H1 (cell line): ENCODE results near the gene SHISA7. TPM values are rescaled to one million over a fixed set of nuclear protein-coding genes. Genes with fewer than 3 reads are reported as not detected.

Source experiments
- CTCF ChIA-PET: fragments of 300-600 bp; sonication (Branson Sonifier 250); formaldehyde crosslinking; loops from one replicate; lab custom pipeline; 2021; ENCODE audit not compliant: partially characterized antibody; lab: Charles Lee
- POLR2A ChIA-PET: fragments of 300-600 bp; sonication (Branson Sonifier 250); formaldehyde crosslinking; loops from one replicate; lab custom pipeline; 2021; ENCODE audit warnings: inconsistent platforms; ENCODE audit not compliant: partially characterized antibody; lab: Charles Lee
- DNase-seq, 2 experiments: peaks; one replicate each; pipeline versions ENCODE4 v3.0.0 to v3.0.0-alpha.2; 2010 to 2022; ENCODE audit warnings: low spot score in 2 of 2, low read depth in 1 of 2, mixed read lengths in 1 of 2
- FAIRE-seq: peaks from 2 replicates; lab custom pipeline; 2011; peaks lifted over from hg19 to GRCh38; lab: Jason Lieb, UNC
- H2AFZ ChIP-seq: 2 replicates; pipeline ENCODE4 v1.8.1; 2012; ENCODE audit warnings: low read length, inconsistent platforms
- H2AK5ac ChIP-seq: 2 replicates; pipeline ENCODE4 v1.6.1; 2013; ENCODE audit warnings: low read depth, low read length
- H2BK120ac ChIP-seq: replicated peaks from 2 replicates; pipeline ENCODE3; 2013; ENCODE audit warnings: low read depth, low read length, inconsistent platforms
- H2BK12ac ChIP-seq: 2 replicates; pipeline ENCODE4 v1.6.1; 2013; ENCODE audit warnings: low read depth, low read length
- H2BK15ac ChIP-seq: 2 replicates; pipeline ENCODE4 v1.6.1; 2013; ENCODE audit warnings: low read length
- H2BK20ac ChIP-seq: 2 replicates; pipeline ENCODE4 v1.6.1; 2013; ENCODE audit warnings: low read length
- H2BK5ac ChIP-seq: 2 replicates; pipeline ENCODE4 v1.6.1; 2013; ENCODE audit warnings: low read depth, low read length
- H3K14ac ChIP-seq: 2 replicates; pipeline ENCODE4 v1.6.1; 2013; ENCODE audit warnings: inconsistent platforms; ENCODE audit not compliant: insufficient read length
- H3K18ac ChIP-seq: 2 replicates; pipeline ENCODE4 v1.6.1; 2013; ENCODE audit warnings: low read length; ENCODE audit errors: extremely low read depth
- H3K23ac ChIP-seq: 2 replicates; pipeline ENCODE4 v1.6.1; 2013; ENCODE audit warnings: inconsistent platforms; ENCODE audit not compliant: insufficient read length
- H3K23me2 ChIP-seq: 2 replicates; pipeline ENCODE4 v1.6.1; 2013; ENCODE audit warnings: low read depth, low read length
- H3K27ac ChIP-seq: 2 replicates; pipeline ENCODE4 v1.6.1; 2011; ENCODE audit warnings: low read depth, low read length, inconsistent platforms
- H3K27me3 ChIP-seq, 4 experiments: replicated peaks in 1 of 4; 1 replicate in 1 of 4; 2 replicates in 3 of 4; pipeline versions ENCODE4 v1.6.1 to v1.8.1; 2011 to 2013; ENCODE audit warnings: low read length in 3 of 4, mild to moderate bottlenecking in 3 of 4, inconsistent platforms in 2 of 4, mixed read lengths in 2 of 4, moderate library complexity in 1 of 4; ENCODE audit not compliant: control insufficient read depth in 3 of 4, insufficient read depth in 3 of 4; ENCODE audit errors: extremely low read depth in 1 of 4
- H3K36me3 ChIP-seq, 4 experiments: 2 replicates each; pipeline versions ENCODE4 v1.6.1 to v1.8.1; 2011 to 2013; ENCODE audit warnings: mild to moderate bottlenecking in 4 of 4, low read length in 3 of 4, moderate library complexity in 2 of 4, control low read depth in 1 of 4, inconsistent platforms in 1 of 4; ENCODE audit not compliant: insufficient read depth in 4 of 4, control insufficient read depth in 2 of 4
- H3K4ac ChIP-seq: replicated peaks from 2 replicates; pipeline ENCODE3; 2013; ENCODE audit warnings: low read length, low read depth, mixed read lengths, inconsistent platforms; ENCODE audit not compliant: insufficient read length
- H3K4me1 ChIP-seq, 4 experiments: replicated peaks in 1 of 4; 1 replicate in 1 of 4; 2 replicates in 3 of 4; pipeline versions ENCODE4 v1.6.1 to v1.8.1; 2011 to 2013; ENCODE audit warnings: low read length in 3 of 4, inconsistent platforms in 2 of 4, mixed read lengths in 1 of 4; ENCODE audit not compliant: insufficient read depth in 4 of 4, control insufficient read depth in 3 of 4
- H3K4me2 ChIP-seq, 2 experiments: 2 replicates each; pipeline versions ENCODE4 v1.6.1 to v1.8.1; 2011 to 2013; ENCODE audit warnings: low read depth in 2 of 2, low read length in 2 of 2, control low read depth in 1 of 2, inconsistent platforms in 1 of 2, mild to moderate bottlenecking in 1 of 2; ENCODE audit not compliant: insufficient read depth in 1 of 2
- H3K4me3 ChIP-seq, 4 experiments: fragments of 200-600, 300-600 bp in 1 of 4; sonication (generic), shearing (Covaris generic), sonication (Bioruptor Twin) in 1 of 4; 2 replicates each; pipeline versions ENCODE4 v1.5.1 to v1.8.1; 2011 to 2016; ENCODE audit warnings: low read length in 4 of 4, low read depth in 3 of 4, control low read depth in 2 of 4, inconsistent platforms in 2 of 4, mild to moderate bottlenecking in 2 of 4, mixed read lengths in 1 of 4, moderate library complexity in 1 of 4; ENCODE audit not compliant: insufficient read depth in 2 of 4; ENCODE audit errors: extremely low read depth in 1 of 4
- H3K56ac ChIP-seq: replicated peaks from 2 replicates; pipeline ENCODE3; 2013; ENCODE audit warnings: low read depth, mild to moderate bottlenecking, mixed read lengths, low read length, inconsistent platforms; ENCODE audit not compliant: insufficient read length
- H3K79me1 ChIP-seq: 2 replicates; pipeline ENCODE4 v1.6.1; 2013; ENCODE audit warnings: low read depth, low read length, control low read depth
- H3K79me2 ChIP-seq, 2 experiments: 2 replicates each; pipeline versions ENCODE4 v1.6.1 to v1.8.1; 2012 to 2013; ENCODE audit warnings: low read length in 2 of 2, mild to moderate bottlenecking in 2 of 2, inconsistent platforms in 1 of 2; ENCODE audit not compliant: insufficient read depth in 2 of 2, control insufficient read depth in 1 of 2
- H3K9ac ChIP-seq, 4 experiments: replicated peaks in 1 of 4; 1 replicate in 1 of 4; 2 replicates in 3 of 4; pipeline versions ENCODE4 v1.6.1 to v1.8.1; 2011 to 2013; ENCODE audit warnings: low read depth in 3 of 4, low read length in 3 of 4, control low read depth in 2 of 4, mild to moderate bottlenecking in 2 of 4, moderate library complexity in 2 of 4, inconsistent platforms in 1 of 4; ENCODE audit errors: extremely low read depth in 1 of 4
- H3K9me3 ChIP-seq, 2 experiments: 2 replicates each; pipeline versions ENCODE4 v1.6.1 to v1.8.1; 2012 to 2013; ENCODE audit warnings: mild to moderate bottlenecking in 2 of 2, moderate library complexity in 2 of 2, control low read depth in 1 of 2, inconsistent platforms in 1 of 2, low read depth in 1 of 2, low read length in 1 of 2, mixed read lengths in 1 of 2; ENCODE audit not compliant: insufficient read depth in 2 of 2
- H4K20me1 ChIP-seq, 2 experiments: replicated peaks in 1 of 2; 2 replicates each; pipeline versions ENCODE3 to v1.8.1; 2011 to 2013; ENCODE audit warnings: inconsistent platforms in 2 of 2, low read length in 2 of 2, mild to moderate bottlenecking in 1 of 2; ENCODE audit not compliant: insufficient read depth in 2 of 2, control insufficient read depth in 1 of 2
- H4K5ac ChIP-seq: 2 replicates; pipeline ENCODE4 v1.6.1; 2013; ENCODE audit warnings: low read length, low read depth, mixed read lengths, inconsistent platforms; ENCODE audit not compliant: insufficient read length
- H4K8ac ChIP-seq: 2 replicates; pipeline ENCODE4 v1.8.0; 2013; ENCODE audit warnings: mild to moderate bottlenecking, moderate library complexity, low read length, inconsistent platforms; ENCODE audit not compliant: insufficient read depth; ENCODE audit errors: extremely low read depth
- H4K91ac ChIP-seq: replicated peaks from 2 replicates; pipeline ENCODE3; 2013; ENCODE audit warnings: low read length, mixed read lengths, inconsistent platforms; ENCODE audit not compliant: insufficient read length
- CBX5 ChIP-seq: fragments of 300-800, 300-1000 bp; sonication (generic); IDR thresholded peaks from 2 replicates; pipeline ENCODE4 v1.7.1; 2016; ENCODE audit warnings: antibody characterized with exemption, low read length, low read depth
- CTBP2 ChIP-seq: IDR thresholded peaks from 2 replicates; pipeline ENCODE4 v1.7.0; 2011; ENCODE audit warnings: borderline replicate concordance, mild to moderate bottlenecking, moderate library complexity, mixed read lengths, low read length; ENCODE audit not compliant: insufficient read depth, insufficient read length
- GABPA ChIP-seq: IDR thresholded peaks from 2 replicates; pipeline ENCODE4 v1.6.1; 2011; ENCODE audit warnings: mild to moderate bottlenecking, low read length, moderate library complexity, borderline replicate concordance; ENCODE audit not compliant: insufficient read depth
- GTF2F1 ChIP-seq: IDR thresholded peaks from 2 replicates; pipeline ENCODE4 v1.6.1; 2012; ENCODE audit warnings: low read depth, low read length, improper control_type of control experiment, borderline replicate concordance
- POLR2AphosphoS5 ChIP-seq: IDR thresholded peaks from 2 replicates; pipeline ENCODE4 v1.6.1; 2011; ENCODE audit warnings: low read depth, low read length
- POU5F1 ChIP-seq: IDR thresholded peaks from 2 replicates; pipeline ENCODE4 v1.6.1; 2011; ENCODE audit warnings: low read depth, mild to moderate bottlenecking, low read length, moderate library complexity
- RBBP5 ChIP-seq: IDR thresholded peaks from 2 replicates; pipeline ENCODE4 v1.7.1; 2012; ENCODE audit warnings: low read depth, mild to moderate bottlenecking, inconsistent platforms, low read length, moderate library complexity, borderline replicate concordance
- SRF ChIP-seq: IDR thresholded peaks from 2 replicates; pipeline ENCODE4 v1.6.1; 2011; ENCODE audit warnings: mild to moderate bottlenecking, low read depth, low read length, moderate library complexity
- SUZ12 ChIP-seq: fragments of 200-600 bp; sonication (generic); IDR thresholded peaks from 2 replicates; pipeline ENCODE4 v1.6.1; 2012; ENCODE audit warnings: mild to moderate bottlenecking, inconsistent platforms, low read length, moderate library complexity, mixed read lengths
- TAF1 ChIP-seq: IDR thresholded peaks from 2 replicates; pipeline ENCODE4 v1.6.1; 2011; ENCODE audit warnings: mild to moderate bottlenecking, low read depth, low read length
- TCF12 ChIP-seq: IDR thresholded peaks from 2 replicates; pipeline ENCODE4 v1.6.1; 2011; ENCODE audit warnings: low read depth, mild to moderate bottlenecking, low read length
- WGBS, 2 experiments: shearing (Covaris generic) in 1 of 2; methylation state at CpG; one replicate each; pipeline versions ENCODE4 v1.1.6 to v1.1.7; 2013 to 2015; ENCODE audit warnings: low lambda C conversion rate in 2 of 2, mixed read lengths in 2 of 2, inconsistent platforms in 1 of 2, low coverage in 1 of 2, missing lambda C conversion rate in 1 of 2; ENCODE audit not compliant: insufficient replicate concordance in 2 of 2, insufficient coverage in 1 of 2, insufficient read length in 1 of 2; ENCODE audit errors: extremely low coverage in 1 of 2, missing lambda C conversion rate in 1 of 2; 5-methylcytosine and 5-hydroxymethylcytosine counted together
- polyA plus RNA-seq, 7 experiments: library from polyadenylated mRNA; depleted of rRNA in 3 of 7; stranded (reverse) in 5 of 7; unstranded in 2 of 7; fragments of >200 nt in 5 of 7; fragments of 200-250 nt in 2 of 7; gene quantifications; 1 replicate in 5 of 7; 2 replicates in 1 of 7; 4 replicates in 1 of 7; pipeline versions ENCODE4 v1.2.1 to v1.2.3, GENCODE V29; 2011 to 2013; ENCODE audit warnings: missing spikeins in 2 of 7, mixed read lengths in 2 of 7
- total RNA-seq: library from RNA; stranded (reverse); fragmentation: NEBNext Ultra II Directional; extraction: Animal tissue kit (Norgen Biotek cat#: 25700); gene quantifications from 2 replicates; pipeline ENCODE4 v1.2.1, GENCODE V29; 2021

SHISA7 gene
- total and polyA plus RNA-seq, 2 of the 8 experiments (the other 6 are each of a cell fraction or from before 2014, with no cell fraction given): 0.76 to 1.0 TPM

- Histone ChIP-seq H2AFZ (no peak overlapping the region), H2BK120ac (peak overlapping the region; percentile 10), H3K56ac (no peak overlapping the region), H3K79me1 (peaks cover 14% of the 10 kb centered on the region), H3K23ac (no peak overlapping the region), H2BK12ac (no peak overlapping the region), H3K36me3 (peaks cover 11 to 20% (median 15%) of the 10 kb centered on the region in 4 experiments; a peak in 7 of 8 replicates), H3K4me1 (peaks cover 0 to 32% (median 23%) of the 10 kb centered on the region in 4 experiments; a peak in 6 of 7 replicates), H3K9me3 (no peaks in the 10 kb centered on the region), H3K27me3 (no peaks in the 10 kb centered on the region), H3K23me2 (no peaks in the 10 kb centered on the region), H3K18ac (no peak overlapping the region), H3K14ac (no peak overlapping the region), H3K4ac (no peak overlapping the region), H3K27ac (no peak overlapping the region), H4K91ac (no peak overlapping the region), H4K5ac (no peak overlapping the region), H4K8ac (no peak overlapping the region), H3K79me2 (peaks cover 0 to 5% of the 10 kb centered on the region in 2 experiments; a peak in 1 of 4 replicates), H3K4me3 (peak overlapping the region in 1 of 4 experiments; percentile 14; a peak in 2 of 8 replicates), H4K20me1 (peaks cover 10 to 25% of the 10 kb centered on the region in 2 experiments), H2AK5ac (no peak overlapping the region), H3K9ac (no peak overlapping the region), H2BK20ac (no peak overlapping the region), H2BK15ac (no peak overlapping the region), H2BK5ac (no peak overlapping the region), H3K4me2 (peak overlapping the region; percentile 36 to 38)
- ChIA-PET POLR2A (interaction anchor here (0.5 to 26.7 kb wide), 15 partner anchors 10 to 1507 kb away, joined by 3 to 874 read pairs (median 3); partner anchors contain the start of genes GARIN5B, IL11, KMT5C and TMEM190), CTCF (interaction anchor here (0.9 to 2.5 kb wide), 7 partner anchors 9 to 240 kb away, joined by 3 to 6 read pairs (median 4); partner anchors contain the start of gene TMEM238)
- WGBS, 2 experiments: 28% methylated on average over 15 of the region's 18 CpGs; no CpG with 5 or more reads in 1 of the 2 experiments
- no peak for FAIRE-seq
- no peak for DNase-seq
- no peak for TF ChIP-seq SRF
- no peak for TF ChIP-seq POU5F1
- TF ChIP-seq CTBP2: no peak
- TF ChIP-seq POLR2AphosphoS5: 0 out of 2 replicates have a peak, but pooled peaks have one; percentile 36
- no peak for TF ChIP-seq GABPA
- no peak for TF ChIP-seq TCF12
- no peak for TF ChIP-seq CBX5
- TF ChIP-seq GTF2F1: no peak
- 0 out of 2 replicates have a peak, but pooled peaks have one; percentile 8 for TF ChIP-seq TAF1
- TF ChIP-seq RBBP5: no peak
- TF ChIP-seq SUZ12: no peak
Measured at GRCh38 chr19:55392820-55393761, 50.0 kb downstream of the SHISA7 start.
